ENCODE measurements around the gene PROK1.

Gene PROK1

GRCh38 chr1:110494036-110494435, 43.1 kb downstream of the PROK1 start:
- Histone ChIP-seq H4K8ac (ENCODE audit: low read length) (no peak overlapping the region), H3K27me3 (ENCODE audit: control insufficient read depth in 1 of 2, insufficient read depth in 1 of 2, low read length in 2 of 2) (peaks cover 13 to 28% of the 10 kb centered on the region in 2 experiments), H4K91ac (ENCODE audit: low read length) (no peak overlapping the region), H3K4me1 (ENCODE audit: control insufficient read depth, insufficient read depth, low read depth, low read length) (no peaks in the 10 kb centered on the region), H3K79me1 (replicated peaks; ENCODE audit: low read length, poor library complexity, severe bottlenecking) (no peaks in the 10 kb centered on the region), H3K9ac (ENCODE audit: low read length) (no peak overlapping the region), H3K9me3 (ENCODE audit: control insufficient read depth, low read length) (no peaks in the 10 kb centered on the region), H3K14ac (ENCODE audit: low read length in 2 of 2) (no peak overlapping the region), H2AK5ac (ENCODE audit: low read length, severe bottlenecking) (no peak overlapping the region), H3K4me2 (ENCODE audit: low read length, poor library complexity, severe bottlenecking) (no peak overlapping the region), H3K4me3 (ENCODE audit: insufficient read depth in 1 of 2, low read depth in 1 of 2, low read length in 2 of 2) (no peak overlapping the region), H3K18ac (ENCODE audit: low read depth in 1 of 2, low read length in 2 of 2) (no peak overlapping the region), H2BK5ac (ENCODE audit: low read depth, low read length, poor library complexity, severe bottlenecking) (no peak overlapping the region), H3K27ac (ENCODE audit: low read length, poor library complexity, severe bottlenecking) (no peak overlapping the region), H3K23ac (ENCODE audit: low read length in 2 of 2) (no peak overlapping the region), H3K4ac (ENCODE audit: low read depth in 1 of 2, low read length in 2 of 2) (no peak overlapping the region), H2AFZ (ENCODE audit: low read depth, low read length) (no peak overlapping the region), H3K36me3 (ENCODE audit: control insufficient read depth in 1 of 2, insufficient read depth in 2 of 2, low read depth in 1 of 2, low read length in 2 of 2) (no peaks in the 10 kb centered on the region), H2BK120ac (ENCODE audit: low read depth, low read length) (no peak overlapping the region), H2BK15ac (ENCODE audit: low read depth, poor library complexity, severe bottlenecking) (no peak overlapping the region), H2BK12ac (ENCODE audit: low read length in 2 of 2) (no peak overlapping the region)
- 70% methylated on average over 5 of the region's 5 CpGs for WGBS
- no peak for DNase-seq

GRCh38 chr1:110494522-110495406, 43.8 kb downstream of the PROK1 start:
- Histone ChIP-seq H3K27ac (ENCODE audit: low read length, poor library complexity, severe bottlenecking) (no peak overlapping the region), H3K9ac (ENCODE audit: low read length) (no peak overlapping the region), H2BK12ac (ENCODE audit: low read length in 2 of 2) (no peak overlapping the region), H4K8ac (ENCODE audit: low read length) (no peak overlapping the region), H3K4me1 (ENCODE audit: control insufficient read depth, insufficient read depth, low read depth, low read length) (no peaks in the 10 kb centered on the region), H2AK5ac (ENCODE audit: low read length, severe bottlenecking) (no peak overlapping the region), H3K79me1 (replicated peaks; ENCODE audit: low read length, poor library complexity, severe bottlenecking) (no peaks in the 10 kb centered on the region), H2BK5ac (ENCODE audit: low read depth, low read length, poor library complexity, severe bottlenecking) (no peak overlapping the region), H2AFZ (ENCODE audit: low read depth, low read length) (no peak overlapping the region), H3K14ac (ENCODE audit: low read length in 2 of 2) (no peak overlapping the region), H2BK15ac (ENCODE audit: low read depth, poor library complexity, severe bottlenecking) (no peak overlapping the region), H3K4ac (ENCODE audit: low read depth in 1 of 2, low read length in 2 of 2) (no peak overlapping the region), H4K91ac (ENCODE audit: low read length) (no peak overlapping the region), H3K36me3 (ENCODE audit: control insufficient read depth in 1 of 2, insufficient read depth in 2 of 2, low read depth in 1 of 2, low read length in 2 of 2) (no peaks in the 10 kb centered on the region), H2BK120ac (ENCODE audit: low read depth, low read length) (no peak overlapping the region), H3K23ac (ENCODE audit: low read length in 2 of 2) (no peak overlapping the region), H3K9me3 (ENCODE audit: control insufficient read depth, low read length) (no peaks in the 10 kb centered on the region), H3K27me3 (ENCODE audit: control insufficient read depth in 1 of 2, insufficient read depth in 1 of 2, low read length in 2 of 2) (peaks cover 18 to 28% of the 10 kb centered on the region in 2 experiments), H3K18ac (ENCODE audit: low read depth in 1 of 2, low read length in 2 of 2) (no peak overlapping the region), H3K4me2 (ENCODE audit: low read length, poor library complexity, severe bottlenecking) (no peak overlapping the region), H3K4me3 (ENCODE audit: insufficient read depth in 1 of 2, low read depth in 1 of 2, low read length in 2 of 2) (no peak overlapping the region)
- DNase-seq = no peak
- WGBS = 50% methylated on average over 20 of the region's 21 CpGs

GRCh38 chr1:110495926-110496600, 45.1 kb downstream of the PROK1 start:
- Histone ChIP-seq H3K36me3 (ENCODE audit: control insufficient read depth in 1 of 2, insufficient read depth in 2 of 2, low read depth in 1 of 2, low read length in 2 of 2) (no peaks in the 10 kb centered on the region), H2BK5ac (ENCODE audit: low read depth, low read length, poor library complexity, severe bottlenecking) (no peak overlapping the region), H3K4me3 (ENCODE audit: insufficient read depth in 1 of 2, low read depth in 1 of 2, low read length in 2 of 2) (no peak overlapping the region), H3K9ac (ENCODE audit: low read length) (no peak overlapping the region), H3K4me2 (ENCODE audit: low read length, poor library complexity, severe bottlenecking) (no peak overlapping the region), H3K14ac (ENCODE audit: low read length in 2 of 2) (no peak overlapping the region), H2AK5ac (ENCODE audit: low read length, severe bottlenecking) (no peak overlapping the region), H2BK120ac (ENCODE audit: low read depth, low read length) (no peak overlapping the region), H3K4me1 (ENCODE audit: control insufficient read depth, insufficient read depth, low read depth, low read length) (no peaks in the 10 kb centered on the region), H3K18ac (ENCODE audit: low read depth in 1 of 2, low read length in 2 of 2) (no peak overlapping the region), H3K9me3 (ENCODE audit: control insufficient read depth, low read length) (no peaks in the 10 kb centered on the region), H2BK12ac (ENCODE audit: low read length in 2 of 2) (no peak overlapping the region), H2BK15ac (ENCODE audit: low read depth, poor library complexity, severe bottlenecking) (no peak overlapping the region), H3K27me3 (ENCODE audit: control insufficient read depth in 1 of 2, insufficient read depth in 1 of 2, low read length in 2 of 2) (peaks cover 28% of the 10 kb centered on the region in 2 experiments), H3K79me1 (replicated peaks; ENCODE audit: low read length, poor library complexity, severe bottlenecking) (no peaks in the 10 kb centered on the region), H2AFZ (ENCODE audit: low read depth, low read length) (no peak overlapping the region), H3K4ac (ENCODE audit: low read depth in 1 of 2, low read length in 2 of 2) (no peak overlapping the region), H4K91ac (ENCODE audit: low read length) (no peak overlapping the region), H4K8ac (ENCODE audit: low read length) (no peak overlapping the region), H3K23ac (ENCODE audit: low read length in 2 of 2) (no peak overlapping the region), H3K27ac (ENCODE audit: low read length, poor library complexity, severe bottlenecking) (no peak overlapping the region)
- peak; percentile 73 for DNase-seq
- WGBS = 33% methylated on average over 8 of the region's 8 CpGs

GRCh38 chr1:110498270-110498669, 47.3 kb downstream of the PROK1 start:
- no peak overlapping the region for H3K4me3 ChIP-seq (ENCODE audit: insufficient read depth in 1 of 2, low read depth in 1 of 2, low read length in 2 of 2)
- no peak overlapping the region for H3K23ac ChIP-seq (ENCODE audit: low read length in 2 of 2)
- WGBS = 62% methylated on average over 6 of the region's 6 CpGs
- H3K9ac ChIP-seq (ENCODE audit: low read length) = no peak overlapping the region
- H4K91ac ChIP-seq (ENCODE audit: low read length) = no peak overlapping the region
- no peak overlapping the region for H2BK120ac ChIP-seq (ENCODE audit: low read depth, low read length)
- H2BK12ac ChIP-seq (ENCODE audit: low read length in 2 of 2) = no peak overlapping the region
- no peaks in the 10 kb centered on the region for H3K79me1 ChIP-seq (replicated peaks; ENCODE audit: low read length, poor library complexity, severe bottlenecking)
- H3K4me1 ChIP-seq (ENCODE audit: control insufficient read depth, insufficient read depth, low read depth, low read length) = no peaks in the 10 kb centered on the region
- peaks cover 19 to 46% of the 10 kb centered on the region in 2 experiments for H3K27me3 ChIP-seq (ENCODE audit: control insufficient read depth in 1 of 2, insufficient read depth in 1 of 2, low read length in 2 of 2)
- no peak overlapping the region for H3K27ac ChIP-seq (ENCODE audit: low read length, poor library complexity, severe bottlenecking)
- no peak overlapping the region for H3K4me2 ChIP-seq (ENCODE audit: low read length, poor library complexity, severe bottlenecking)
- H2BK5ac ChIP-seq (ENCODE audit: low read depth, low read length, poor library complexity, severe bottlenecking) = no peak overlapping the region
- H4K8ac ChIP-seq (ENCODE audit: low read length) = no peak overlapping the region
- H2AK5ac ChIP-seq (ENCODE audit: low read length, severe bottlenecking) = no peak overlapping the region
- no peaks in the 10 kb centered on the region for H3K36me3 ChIP-seq (ENCODE audit: control insufficient read depth in 1 of 2, insufficient read depth in 2 of 2, low read depth in 1 of 2, low read length in 2 of 2)
- H3K14ac ChIP-seq (ENCODE audit: low read length in 2 of 2) = no peak overlapping the region
- H2AFZ ChIP-seq (ENCODE audit: low read depth, low read length) = no peak overlapping the region
- H2BK15ac ChIP-seq (ENCODE audit: low read depth, poor library complexity, severe bottlenecking) = no peak overlapping the region
- H3K4ac ChIP-seq (ENCODE audit: low read depth in 1 of 2, low read length in 2 of 2) = no peak overlapping the region
- no peak for DNase-seq
- no peaks in the 10 kb centered on the region for H3K9me3 ChIP-seq (ENCODE audit: control insufficient read depth, low read length)
- H3K18ac ChIP-seq (ENCODE audit: low read depth in 1 of 2, low read length in 2 of 2) = no peak overlapping the region
